Measurements from ENCODE around the gene FAM20C.
"Not testable (repeated sequence)": the region's sequence is repeated elsewhere in the genome, so short reads cannot be mapped to it uniquely, and the experiment has no call there.

FAM20C gene

GRCh38 chr7:236967-237366 lies 44.6 kb downstream of the FAM20C start:
- DNase-seq (ENCODE audit: low read depth) = no peak
- H3K4me3 ChIP-seq (ENCODE audit: low read length) = no peak overlapping the region
- TF ChIP-seq, protein P1, sequence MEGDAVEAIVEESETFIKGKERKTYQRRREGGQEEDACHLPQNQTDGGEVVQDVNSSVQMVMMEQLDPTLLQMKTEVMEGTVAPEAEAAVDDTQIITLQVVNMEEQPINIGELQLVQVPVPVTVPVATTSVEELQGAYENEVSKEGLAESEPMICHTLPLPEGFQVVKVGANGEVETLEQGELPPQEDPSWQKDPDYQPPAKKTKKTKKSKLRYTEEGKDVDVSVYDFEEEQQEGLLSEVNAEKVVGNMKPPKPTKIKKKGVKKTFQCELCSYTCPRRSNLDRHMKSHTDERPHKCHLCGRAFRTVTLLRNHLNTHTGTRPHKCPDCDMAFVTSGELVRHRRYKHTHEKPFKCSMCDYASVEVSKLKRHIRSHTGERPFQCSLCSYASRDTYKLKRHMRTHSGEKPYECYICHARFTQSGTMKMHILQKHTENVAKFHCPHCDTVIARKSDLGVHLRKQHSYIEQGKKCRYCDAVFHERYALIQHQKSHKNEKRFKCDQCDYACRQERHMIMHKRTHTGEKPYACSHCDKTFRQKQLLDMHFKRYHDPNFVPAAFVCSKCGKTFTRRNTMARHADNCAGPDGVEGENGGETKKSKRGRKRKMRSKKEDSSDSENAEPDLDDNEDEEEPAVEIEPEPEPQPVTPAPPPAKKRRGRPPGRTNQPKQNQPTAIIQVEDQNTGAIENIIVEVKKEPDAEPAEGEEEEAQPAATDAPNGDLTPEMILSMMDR (conservative IDR thresholded peaks at IDR 0.05; ENCODE audit: low read length) = no peak

DNA sequence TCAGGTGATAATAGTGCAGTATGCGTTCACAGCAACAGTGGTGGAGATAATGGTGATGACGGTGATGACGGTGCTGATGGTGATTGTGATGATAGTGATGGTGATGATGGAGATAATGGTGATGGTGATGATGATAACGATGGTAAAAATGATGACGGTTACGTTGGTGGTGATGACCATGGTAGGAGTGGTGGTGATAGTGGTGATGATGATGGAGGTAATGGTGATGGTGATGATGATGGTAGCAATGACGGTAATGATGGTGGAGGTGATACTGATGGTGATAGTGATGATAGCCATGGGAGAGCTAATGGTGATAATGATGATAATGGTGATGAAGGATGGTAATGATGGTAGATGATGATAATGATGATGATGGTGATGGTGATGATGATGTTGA lies 45.0 kb downstream of the FAM20C start:
- TF ChIP-seq, protein P1 (conservative IDR thresholded peaks at IDR 0.05; ENCODE audit: low read length) = no peak
- no peak overlapping the region for H3K4me3 ChIP-seq (ENCODE audit: low read length)
- no peak for DNase-seq (ENCODE audit: low read depth)

DNA sequence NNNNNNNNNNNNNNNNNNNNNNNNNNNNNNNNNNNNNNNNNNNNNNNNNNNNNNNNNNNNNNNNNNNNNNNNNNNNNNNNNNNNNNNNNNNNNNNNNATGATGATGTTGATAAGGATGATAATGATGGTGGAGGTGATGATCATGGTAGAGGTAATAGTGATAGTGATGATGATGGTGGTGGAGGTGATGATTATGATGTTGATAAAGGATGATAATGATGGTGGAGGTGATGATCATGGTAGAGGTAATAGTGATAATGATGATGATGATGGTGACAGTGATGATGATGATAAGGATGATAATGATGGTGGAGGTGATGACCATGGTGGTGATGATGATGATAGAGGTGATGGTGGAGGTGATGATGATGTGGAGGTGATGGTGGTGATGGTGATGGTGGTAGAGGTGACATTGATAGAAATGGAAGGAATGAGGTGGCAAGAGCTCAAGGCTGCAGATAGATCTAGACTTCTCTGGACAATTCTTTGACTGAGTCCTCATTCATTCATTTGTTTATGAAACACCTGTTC lies 47.8 kb downstream of the FAM20C start:
- TF ChIP-seq, protein P1 (conservative IDR thresholded peaks at IDR 0.05; ENCODE audit: low read length) = no peak
- DNase-seq (ENCODE audit: low read depth) = no peak
- H3K4me3 ChIP-seq (ENCODE audit: low read length) = no peak overlapping the region

- no peak for DNase-seq (ENCODE audit: low read depth)
- TF ChIP-seq, protein P1 (conservative IDR thresholded peaks at IDR 0.05; ENCODE audit: low read length) = no peak
- no peak overlapping the region for H3K4me3 ChIP-seq (ENCODE audit: low read length)
These were observed 48.6 kb downstream of the FAM20C start for GRCh38 chr7:240887-241421.

GRCh38 chr7:241513-241912 lies 49.1 kb downstream of the FAM20C start:
- H3K4me3 ChIP-seq (ENCODE audit: low read length) = no peak overlapping the region
- TF ChIP-seq, protein P1 (conservative IDR thresholded peaks at IDR 0.05; ENCODE audit: low read length) = no peak

DNA sequence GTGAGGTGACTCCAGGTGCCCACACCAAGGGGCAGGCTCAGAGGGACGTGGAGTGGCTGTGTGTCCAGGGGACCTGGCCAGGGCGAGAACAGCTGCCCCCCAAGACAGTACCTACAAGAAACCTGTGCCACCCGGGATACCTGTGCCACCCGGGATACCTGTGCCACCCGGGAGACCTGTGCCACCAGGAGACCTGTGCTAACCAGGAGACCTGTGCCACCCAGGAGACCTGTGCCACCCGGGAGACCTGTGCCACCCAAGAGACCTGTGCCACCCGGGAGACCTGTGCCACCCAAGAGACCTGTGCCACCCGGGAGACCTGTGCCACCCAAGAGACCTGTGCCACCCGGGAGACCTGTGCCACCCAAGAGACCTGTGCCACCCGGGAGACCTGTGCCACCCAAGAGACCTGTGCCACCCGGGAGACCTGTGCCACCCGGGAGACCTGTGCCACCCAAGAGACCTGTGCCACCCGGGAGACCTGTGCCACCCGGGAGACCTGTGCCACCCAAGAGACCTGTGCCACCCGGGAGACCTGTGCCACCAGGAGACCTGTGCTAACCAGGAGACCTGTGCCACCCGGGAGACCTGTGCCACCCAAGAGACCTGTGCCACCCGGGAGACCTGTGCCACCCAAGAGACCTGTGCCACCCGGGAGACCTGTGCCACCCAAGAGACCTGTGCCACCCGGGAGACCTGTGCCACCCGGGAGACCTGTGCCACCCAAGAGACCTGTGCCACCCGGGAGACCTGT lies 50.6 kb downstream of the FAM20C start:
- not testable (repeated sequence) for H3K4me3 ChIP-seq (ENCODE audit: low read length); DNase-seq (ENCODE audit: low read depth)

More at GRCh38 chr7:241513-241912, 49.1 kb downstream of the FAM20C start:
- no peak for DNase-seq (ENCODE audit: low read depth)

- H3K4me3 ChIP-seq (ENCODE audit: low read length); DNase-seq (ENCODE audit: low read depth): not testable (repeated sequence)
These were observed 51.2 kb downstream of the FAM20C start for GRCh38 chr7:243580-243978.

DNA sequence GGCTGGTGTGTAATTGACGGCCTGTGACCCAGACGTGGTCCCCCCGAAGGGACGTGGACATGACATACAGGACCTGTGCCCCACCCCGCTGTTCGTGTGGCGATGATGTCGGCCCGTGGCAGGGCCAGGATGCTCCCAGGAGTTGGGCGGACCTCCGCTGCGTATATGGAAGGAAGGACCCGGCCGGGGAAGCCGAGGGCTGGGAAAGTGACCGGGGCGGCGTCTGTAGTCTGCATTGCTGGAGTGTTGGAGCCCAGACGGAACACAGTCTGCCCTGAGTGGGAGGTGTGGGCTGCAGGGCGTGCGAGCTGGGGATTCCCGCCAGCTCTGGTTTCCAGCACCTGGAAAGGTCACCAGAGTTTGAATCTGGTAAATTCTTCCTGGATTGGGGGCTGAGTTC lies 52.6 kb downstream of the FAM20C start:
- DNase-seq (ENCODE audit: low read depth) = no peak
- TF ChIP-seq, protein P1 (conservative IDR thresholded peaks at IDR 0.05; ENCODE audit: low read length) = no peak
- H3K4me3 ChIP-seq (ENCODE audit: low read length) = no peak overlapping the region
